Hematopoietic multipotent progenitor cell treated with erythropoietin and hydrocortisone succinate and interleukin-3 and kit ligand, for 6 days (in vitro differentiated cells): ENCODE data around the gene ARHGAP24.

Experiments
- DNase-seq: peaks from one replicate; pipeline ENCODE4 v3.0.0-alpha.2; 2015

ARHGAP24 gene

DNA sequence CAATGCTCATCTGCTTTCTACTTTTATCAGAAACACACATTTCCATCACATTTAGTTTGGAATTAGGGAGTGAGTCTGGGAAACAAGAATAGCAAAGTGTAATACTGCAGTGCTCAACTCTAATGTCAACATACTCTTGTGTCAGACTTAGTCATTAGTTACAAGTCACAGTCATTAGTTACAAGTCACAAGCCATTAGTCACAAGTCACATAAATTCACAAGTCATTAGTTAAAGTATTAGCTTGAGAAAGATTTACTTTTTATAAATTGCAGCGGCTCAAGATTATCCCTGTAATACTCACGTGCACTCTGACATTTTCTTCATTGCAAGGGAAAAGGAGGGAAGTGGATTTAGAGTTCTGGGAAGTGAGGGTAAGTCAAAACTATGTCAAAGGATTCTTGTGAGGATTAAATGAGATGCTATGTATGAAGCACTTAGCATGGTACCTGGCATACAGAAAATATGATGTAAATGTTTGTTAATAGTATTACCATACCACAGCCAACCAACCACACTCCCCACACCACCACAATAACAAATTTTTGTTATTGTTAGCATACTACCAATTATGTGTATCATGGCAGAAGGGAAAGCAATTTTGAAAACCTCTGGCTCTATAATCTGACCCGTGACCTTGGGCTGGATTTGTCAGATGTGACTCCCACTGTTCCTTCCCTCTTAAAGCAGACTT lies 116.6 kb downstream of the ARHGAP24 start:
- no peak for DNase-seq

DNA sequence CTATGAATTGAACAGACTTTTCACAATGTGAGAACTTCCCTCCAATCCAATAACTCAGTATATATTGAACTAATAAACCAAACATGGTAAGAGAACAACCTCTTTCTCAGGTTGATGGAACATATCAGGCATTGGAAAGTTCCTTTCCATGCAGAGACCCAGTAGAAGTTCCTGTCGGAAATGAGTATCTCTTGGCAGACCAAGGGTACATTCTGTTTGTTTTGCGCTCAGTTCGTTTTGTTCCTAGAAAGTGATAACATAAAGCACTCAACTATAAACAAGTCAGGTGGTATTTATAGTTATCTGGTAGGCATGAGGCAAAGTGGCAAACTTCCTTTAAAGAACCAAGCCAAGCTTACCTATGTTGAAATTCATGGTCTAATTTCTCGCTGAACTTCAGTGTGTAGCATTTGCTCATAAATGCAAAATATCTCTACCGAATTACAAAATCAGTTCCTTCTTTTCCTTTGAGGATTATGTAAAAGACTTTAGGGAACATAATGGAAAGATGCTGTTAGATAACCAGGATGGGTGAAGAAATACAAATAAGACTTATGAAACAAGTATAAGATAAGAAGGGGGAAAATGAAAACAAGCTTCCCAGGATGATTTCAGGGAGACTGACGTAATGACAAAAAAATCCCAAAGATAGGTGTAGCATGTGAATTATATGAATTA lies 120.3 kb downstream of the ARHGAP24 start:
- no peak for DNase-seq

- DNase-seq = no peak
Measured at GRCh38 chr4:85595796-85596559, 121.0 kb downstream of the ARHGAP24 start.

DNA sequence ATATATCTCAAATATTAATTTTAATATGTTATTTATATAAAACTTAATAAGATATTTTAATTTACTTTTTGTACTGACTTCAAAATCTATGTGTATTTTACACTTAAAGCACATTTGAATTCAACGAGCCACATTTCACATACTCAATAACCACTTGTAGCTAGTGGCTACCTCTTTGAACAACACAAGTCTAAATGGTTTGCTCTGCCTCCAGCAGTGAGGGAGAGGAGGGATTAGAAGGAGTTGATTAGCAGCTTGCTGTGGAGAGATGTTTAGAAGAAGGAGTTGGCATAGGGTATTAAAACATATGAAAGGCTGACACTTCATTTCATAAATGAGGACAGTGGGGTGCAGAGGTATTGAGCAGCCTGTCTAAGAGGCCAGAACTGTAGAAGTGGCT lies 124.0 kb downstream of the ARHGAP24 start:
- DNase-seq = no peak

GRCh38 chr4:85600501-85600900 lies 125.6 kb downstream of the ARHGAP24 start:
- no peak for DNase-seq

DNA sequence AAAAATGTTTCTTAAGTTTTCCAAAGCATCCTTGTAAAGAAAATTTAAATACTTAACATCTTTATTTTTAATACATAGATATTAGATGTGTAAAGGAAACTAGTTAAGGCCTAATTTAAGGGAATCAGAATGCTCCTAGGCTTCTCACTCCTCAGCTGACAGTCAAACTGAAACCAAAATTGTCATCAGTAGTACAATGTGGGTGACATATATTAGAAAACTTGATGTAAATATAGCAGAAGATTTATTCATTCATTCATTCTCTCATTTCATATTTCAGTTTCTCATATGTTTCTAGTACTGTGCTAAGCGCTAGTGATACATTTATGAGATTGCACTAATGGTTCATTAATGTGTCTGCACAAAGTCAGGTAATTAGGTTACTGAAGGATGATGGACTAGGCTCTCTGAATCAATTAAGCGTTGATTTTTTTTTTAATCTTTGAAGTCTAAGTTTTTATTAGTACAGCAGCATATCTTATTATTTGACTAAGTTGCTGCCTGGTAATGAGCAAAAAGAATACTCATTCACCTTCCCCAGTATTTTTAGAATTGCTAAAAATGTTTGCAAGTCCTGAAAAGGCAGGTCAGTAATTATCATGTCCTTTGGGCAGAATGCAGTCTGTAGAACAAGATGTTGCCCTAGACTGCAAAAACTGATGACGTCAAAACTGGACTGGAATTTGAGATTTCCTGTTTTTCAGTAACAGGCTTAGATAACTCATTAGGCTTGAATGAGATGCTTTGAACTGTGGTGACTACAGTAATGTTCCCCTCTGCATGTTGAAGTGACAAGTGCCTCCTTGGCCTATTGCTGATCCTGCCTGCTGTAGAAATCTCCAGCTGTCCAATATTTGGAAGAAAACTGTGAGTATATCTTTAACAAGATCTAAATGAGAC lies 128.7 kb downstream of the ARHGAP24 start:
- DNase-seq = no peak

GRCh38 chr4:85606505-85606904 lies 131.6 kb downstream of the ARHGAP24 start:
- DNase-seq = no peak

GRCh38 chr4:85607624-85608023 lies 132.7 kb downstream of the ARHGAP24 start:
- no peak for DNase-seq

DNA sequence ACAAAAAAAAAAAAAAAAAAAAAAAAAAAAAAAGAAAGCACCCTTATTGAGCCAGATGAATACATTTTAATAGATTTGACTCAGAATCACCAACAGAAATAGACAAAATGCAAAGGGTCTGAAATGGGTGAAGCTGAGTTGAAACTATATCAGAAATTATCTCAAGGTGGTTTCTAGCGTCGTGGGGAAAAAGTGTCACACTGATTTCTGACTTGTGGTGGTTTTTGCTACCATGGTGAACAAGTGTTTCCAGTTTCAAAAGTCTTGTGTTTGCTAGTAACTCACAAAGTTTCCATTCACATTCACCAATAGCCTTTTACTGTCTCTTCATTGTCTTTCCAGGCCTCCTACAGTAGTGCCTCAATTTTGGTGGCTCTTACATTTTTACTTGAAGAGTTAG lies 135.5 kb downstream of the ARHGAP24 start:
- no peak for DNase-seq

DNA sequence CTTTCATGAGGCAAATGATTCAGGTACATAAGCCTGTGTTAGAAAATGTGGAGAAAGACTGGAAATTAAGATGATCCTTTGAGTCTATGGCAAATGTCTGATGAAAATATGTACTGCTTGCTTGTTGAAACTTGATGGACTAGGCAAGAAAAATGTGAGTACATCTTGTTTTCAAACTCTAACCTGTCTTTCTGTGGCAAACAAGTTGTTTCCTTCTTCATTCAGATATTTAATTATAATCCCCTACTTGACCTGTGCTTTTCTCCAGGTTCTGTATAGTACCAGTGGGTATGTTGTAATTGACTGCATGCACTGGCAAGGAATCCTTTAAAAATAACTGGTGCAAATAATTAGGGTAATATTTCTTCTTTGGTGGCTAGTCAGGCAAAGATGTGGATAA lies 136.7 kb downstream of the ARHGAP24 start:
- no peak for DNase-seq

- no peak for DNase-seq
Measured at GRCh38 chr4:85613901-85614300, 139.0 kb downstream of the ARHGAP24 start.

GRCh38 chr4:85615952-85616351 lies 141.0 kb downstream of the ARHGAP24 start:
- DNase-seq = no peak

- DNase-seq = no peak
Measured at GRCh38 chr4:85617202-85617601, 142.3 kb downstream of the ARHGAP24 start.

DNA sequence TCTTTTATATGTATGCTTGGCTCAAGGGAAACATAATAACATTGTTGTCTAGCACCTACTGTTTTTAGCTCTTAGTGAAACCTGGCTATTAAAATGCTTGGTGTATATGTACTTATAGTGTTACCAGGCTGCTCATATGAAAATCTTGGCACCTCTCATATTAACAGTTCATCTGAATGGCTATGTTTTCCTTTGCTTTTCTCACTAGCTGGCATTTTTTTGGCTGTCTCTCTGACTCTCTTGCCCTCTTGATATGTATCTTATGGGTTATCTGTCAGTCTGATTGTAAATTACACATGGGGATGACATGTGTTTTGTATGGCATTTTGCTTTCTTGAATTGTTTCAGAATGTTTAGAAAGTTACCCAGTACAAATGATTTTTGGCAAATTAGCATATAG lies 158.0 kb downstream of the ARHGAP24 start:
- no peak for DNase-seq

DNA sequence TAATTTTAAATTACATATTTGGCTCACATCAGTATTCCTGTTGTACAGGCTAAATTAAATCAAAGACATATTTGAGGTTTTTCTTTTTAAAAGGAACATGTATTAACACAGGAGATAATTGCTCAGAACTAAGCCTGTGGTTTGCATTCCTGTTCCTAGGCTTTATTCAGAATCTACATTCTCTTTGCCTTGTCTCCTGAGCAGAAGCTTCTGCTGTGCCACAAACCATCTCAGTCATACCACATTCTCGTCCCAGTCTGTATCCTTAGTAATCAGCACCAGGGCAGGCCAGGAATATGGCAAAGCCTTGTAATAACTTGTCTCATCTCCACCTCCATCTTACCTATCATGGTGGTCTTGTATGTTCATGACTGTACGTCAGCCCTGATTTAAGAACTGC lies 162.8 kb downstream of the ARHGAP24 start:
- DNase-seq = no peak

GRCh38 chr4:85639946-85640345 lies 165.0 kb downstream of the ARHGAP24 start:
- no peak for DNase-seq

- DNase-seq = no peak
Measured at GRCh38 chr4:85642356-85643100, 167.6 kb downstream of the ARHGAP24 start.

DNA sequence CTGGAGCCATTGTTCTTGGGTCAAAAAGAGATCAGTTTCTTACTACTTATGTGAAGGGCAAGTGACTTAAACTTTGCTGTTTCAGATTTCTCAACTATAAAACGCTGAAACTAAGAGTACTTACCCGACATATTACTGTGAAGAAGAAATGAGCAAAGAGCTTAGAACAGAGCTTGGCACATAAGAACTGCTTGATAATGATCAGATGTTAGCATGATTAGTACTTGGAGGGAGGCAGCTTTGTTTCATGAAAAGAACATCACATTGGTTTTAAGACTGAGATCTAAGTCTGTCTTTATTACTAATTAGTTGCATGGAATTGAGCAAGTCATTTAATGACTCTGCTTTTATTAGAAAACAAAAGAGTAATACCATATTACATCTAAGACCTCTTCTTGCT lies 169.1 kb downstream of the ARHGAP24 start:
- DNase-seq = no peak

DNA sequence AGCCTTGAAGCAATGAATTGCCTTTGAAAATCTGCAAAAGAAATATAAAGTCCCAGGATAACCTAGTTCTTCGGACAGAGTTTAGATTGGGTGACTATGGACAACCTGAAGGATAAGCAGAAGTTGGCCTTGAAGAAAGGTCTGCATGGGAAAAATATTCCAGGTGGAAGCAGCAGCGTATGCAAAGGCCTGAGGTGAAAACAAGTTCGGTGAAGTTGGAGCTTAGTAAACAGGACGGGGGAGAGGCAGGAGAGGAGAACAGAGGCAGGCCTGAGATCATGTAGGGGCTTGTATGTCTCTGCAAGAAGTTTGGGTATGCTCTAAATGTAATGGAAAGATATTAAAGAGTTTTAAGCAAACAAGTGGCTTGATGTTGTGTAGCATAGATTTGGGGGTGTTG lies 176.0 kb downstream of the ARHGAP24 start:
- DNase-seq = no peak

- DNase-seq = peak; percentile 11
Measured at GRCh38 chr4:85656759-85657505, 182.0 kb downstream of the ARHGAP24 start.

- DNase-seq = no peak
Measured at GRCh38 chr4:85658766-85659439, 184.0 kb downstream of the ARHGAP24 start.
